Gastroesophageal sphincter (tissue), 4 donors: ENCODE results near the gene KIAA2012. TPM values are rescaled to one million over a fixed set of nuclear protein-coding genes. Genes with fewer than 3 reads are reported as not detected.

Experiments
- ATAC-seq: fragments of 150-250 bp; one replicate; pipeline ENCODE4 v1.9.1; 2016; ENCODE audit warnings: mild to moderate bottlenecking, moderate library complexity
- H3K27ac ChIP-seq, 4 donors: fragments of 200-600 bp; sonication (generic) in 3 of 4; 1 replicate in 3 of 4; 2 replicates in 1 of 4; pipeline ENCODE4 v1.5.1; 2016 to 2019
- H3K27me3 ChIP-seq: fragments of 200-600 bp; sonication (generic); one replicate; pipeline ENCODE4 v1.5.1; 2019
- H3K36me3 ChIP-seq, 2 donors: fragments of 200-600 bp; sonication (generic); one replicate each; pipeline ENCODE4 v1.5.1; 2019; ENCODE audit warnings: control low read depth in 1 of 2
- H3K4me1 ChIP-seq, 3 donors: fragments of 200-600 bp; sonication (generic); 1 replicate in 2 of 3; 2 replicates in 1 of 3; pipeline ENCODE4 v1.5.1; 2016 to 2019; ENCODE audit warnings: control low read depth in 2 of 3
- H3K4me3 ChIP-seq, 2 donors: fragments of 200-600 bp; sonication (generic); one replicate each; pipeline ENCODE4 v1.5.1; 2019; ENCODE audit warnings: mild to moderate bottlenecking in 1 of 2, moderate library complexity in 1 of 2
- H3K9me3 ChIP-seq, 3 donors: fragments of 200-600 bp; sonication (generic); one replicate each; pipeline ENCODE4 v1.5.1; 2017 to 2019; ENCODE audit warnings: control low read depth in 2 of 3
- EP300 ChIP-seq: sonication (generic); formaldehyde crosslinking; IDR thresholded peaks from one replicate; pipeline ENCODE4 v1.6.1; 2017; ENCODE audit warnings: antibody characterized with exemption, mild to moderate bottlenecking
- POLR2A ChIP-seq, 2 donors: fragments of 450-650 bp; IDR thresholded peaks; one replicate each; pipeline ENCODE4 v1.6.1; 2017; ENCODE audit warnings: antibody characterized with exemption in 2 of 2, mild to moderate bottlenecking in 2 of 2, moderate library complexity in 1 of 2
- POLR2AphosphoS5 ChIP-seq: sonication (generic); formaldehyde crosslinking; IDR thresholded peaks from one replicate; pipeline ENCODE4 v1.6.1; 2017; ENCODE audit warnings: antibody characterized with exemption
- WGBS, 2 donors: methylation state at CpG; one replicate each; pipeline ENCODE4 v1.1.5; 2018; ENCODE audit warnings: low coverage in 1 of 2; 5-methylcytosine and 5-hydroxymethylcytosine counted together
- total RNA-seq, 4 donors: library from RNA; depleted of rRNA; stranded (reverse); fragments of >200 nt; gene quantifications; one replicate each; pipeline ENCODE4 v1.1.0, GENCODE V29; 2016
- TF ChIP-seq, protein P1 (sequence below), 4 experiments: fragments of 200-600 bp in 2 of 4; fragments of 450-650 bp in 2 of 4; sonication (generic) in 1 of 4; IDR thresholded peaks; one replicate each; pipeline ENCODE4 v1.5.1; 2017 to 2019; ENCODE audit warnings: antibody characterized with exemption in 4 of 4, mild to moderate bottlenecking in 2 of 4, moderate library complexity in 2 of 4

The KIAA2012 gene
- total RNA-seq, 4 donors from 2014 or later = not detected

DNA sequence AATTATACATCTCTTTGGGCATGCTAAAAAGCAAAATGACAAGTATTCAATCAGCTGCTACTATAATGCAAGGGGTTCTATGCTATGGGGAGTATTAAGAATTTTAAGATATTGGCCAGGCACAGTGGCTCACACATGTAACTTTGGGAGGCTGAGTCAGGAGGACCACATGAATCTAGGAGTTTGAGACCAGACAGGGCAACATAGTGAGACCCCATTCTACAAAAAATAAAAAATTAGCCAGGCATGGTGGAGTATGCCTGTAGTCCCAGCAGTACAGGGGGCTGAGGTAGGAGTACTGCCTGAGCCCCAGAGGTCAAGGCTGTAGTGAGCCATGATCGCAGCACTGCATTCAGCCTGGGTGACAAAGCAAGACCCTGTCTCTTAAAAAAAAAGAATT, 5.5 kb upstream of the KIAA2012 start:
- H3K9me3 ChIP-seq = no peaks in the 10 kb centered on the region
- ATAC-seq = no peak
- H3K4me1 ChIP-seq = peaks cover 0 to 21% (median 6%) of the 10 kb centered on the region in 3 donors
- no peak overlapping the region for H3K27ac ChIP-seq
- 92 to 100% methylated on average over 1 of the region's 1 CpG for WGBS, 2 donors
- no peak overlapping the region for H3K4me3 ChIP-seq
- H3K36me3 ChIP-seq = no peaks in the 10 kb centered on the region
- TF ChIP-seq POLR2A (IDR thresholded peaks at IDR 0.05) (no peak), POLR2AphosphoS5 (no peak), EP300 (no peak)
- TF ChIP-seq, protein P1, sequence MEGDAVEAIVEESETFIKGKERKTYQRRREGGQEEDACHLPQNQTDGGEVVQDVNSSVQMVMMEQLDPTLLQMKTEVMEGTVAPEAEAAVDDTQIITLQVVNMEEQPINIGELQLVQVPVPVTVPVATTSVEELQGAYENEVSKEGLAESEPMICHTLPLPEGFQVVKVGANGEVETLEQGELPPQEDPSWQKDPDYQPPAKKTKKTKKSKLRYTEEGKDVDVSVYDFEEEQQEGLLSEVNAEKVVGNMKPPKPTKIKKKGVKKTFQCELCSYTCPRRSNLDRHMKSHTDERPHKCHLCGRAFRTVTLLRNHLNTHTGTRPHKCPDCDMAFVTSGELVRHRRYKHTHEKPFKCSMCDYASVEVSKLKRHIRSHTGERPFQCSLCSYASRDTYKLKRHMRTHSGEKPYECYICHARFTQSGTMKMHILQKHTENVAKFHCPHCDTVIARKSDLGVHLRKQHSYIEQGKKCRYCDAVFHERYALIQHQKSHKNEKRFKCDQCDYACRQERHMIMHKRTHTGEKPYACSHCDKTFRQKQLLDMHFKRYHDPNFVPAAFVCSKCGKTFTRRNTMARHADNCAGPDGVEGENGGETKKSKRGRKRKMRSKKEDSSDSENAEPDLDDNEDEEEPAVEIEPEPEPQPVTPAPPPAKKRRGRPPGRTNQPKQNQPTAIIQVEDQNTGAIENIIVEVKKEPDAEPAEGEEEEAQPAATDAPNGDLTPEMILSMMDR (IDR thresholded peaks at IDR 0.05) = no peak
- H3K27me3 ChIP-seq = no peaks in the 10 kb centered on the region

GRCh38 chr2:202069170-202070067, 3.6 kb upstream of the KIAA2012 start:
- H3K4me3 ChIP-seq = no peak overlapping the region
- H3K36me3 ChIP-seq = no peaks in the 10 kb centered on the region
- no peaks in the 10 kb centered on the region for H3K27me3 ChIP-seq
- no peak for ATAC-seq
- peaks cover 0 to 9% (median 1%) of the 10 kb centered on the region in 3 donors for H3K4me1 ChIP-seq
- WGBS, 2 donors = 57 to 68% methylated on average over 7 to 11 of the region's 11 CpGs
- H3K9me3 ChIP-seq = no peaks in the 10 kb centered on the region
- no peak overlapping the region for H3K27ac ChIP-seq
- TF ChIP-seq POLR2A (IDR thresholded peaks at IDR 0.05) (no peak), POLR2AphosphoS5 (no peak), EP300 (no peak)
- TF ChIP-seq, protein P1 (IDR thresholded peaks at IDR 0.05) = no peak

DNA sequence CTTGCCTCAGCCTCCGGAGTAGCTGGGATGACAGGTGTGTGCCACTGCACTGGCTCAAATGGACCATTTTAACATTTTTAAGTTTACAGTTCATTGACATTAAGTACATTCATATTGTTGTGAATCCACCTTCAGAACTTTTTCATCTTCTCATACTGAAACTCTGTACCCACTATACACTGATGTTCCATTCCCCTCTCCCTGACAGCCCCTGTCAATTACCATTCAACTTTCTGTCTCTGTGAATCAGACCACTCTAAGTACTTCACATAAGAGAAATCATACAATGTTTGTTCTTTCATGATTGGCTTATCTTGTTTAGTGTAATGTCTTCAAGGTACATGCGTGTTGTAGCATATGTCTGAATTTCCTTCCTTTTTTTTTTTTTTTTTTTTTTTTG, 1.9 kb upstream of the KIAA2012 start:
- no peak for ATAC-seq
- TF ChIP-seq POLR2AphosphoS5 (no peak), EP300 (no peak), POLR2A (IDR thresholded peaks at IDR 0.05) (no peak)
- TF ChIP-seq, protein P1 (IDR thresholded peaks at IDR 0.05) = no peak
- no peaks in the 10 kb centered on the region for H3K27me3 ChIP-seq
- WGBS, 2 donors = 98 to 100% methylated on average over 2 of the region's 2 CpGs
- no peaks in the 10 kb centered on the region for H3K4me1 ChIP-seq
- no peak overlapping the region for H3K4me3 ChIP-seq
- H3K27ac ChIP-seq = no peak overlapping the region
- no peaks in the 10 kb centered on the region for H3K9me3 ChIP-seq
- H3K36me3 ChIP-seq = no peaks in the 10 kb centered on the region

GRCh38 chr2:202072226-202072625, 829 bp upstream of the KIAA2012 start:
- no peaks in the 10 kb centered on the region for H3K4me1 ChIP-seq
- no peak for ATAC-seq
- WGBS, 2 donors = 53 to 83% methylated on average over 2 of the region's 2 CpGs
- no peak overlapping the region for H3K4me3 ChIP-seq
- no peaks in the 10 kb centered on the region for H3K9me3 ChIP-seq
- H3K27ac ChIP-seq = no peak overlapping the region
- H3K27me3 ChIP-seq = no peaks in the 10 kb centered on the region
- TF ChIP-seq EP300 = no peak
- TF ChIP-seq, protein P1 (IDR thresholded peaks at IDR 0.05) = no peak
- no peak for TF ChIP-seq POLR2A (IDR thresholded peaks at IDR 0.05)
- no peak for TF ChIP-seq POLR2AphosphoS5
- H3K36me3 ChIP-seq = no peaks in the 10 kb centered on the region

- 88 to 92% methylated on average over 2 of the region's 2 CpGs for WGBS, 2 donors
- no peak for ATAC-seq
- Histone ChIP-seq H3K4me1 (no peaks in the 10 kb centered on the region), H3K27ac (no peak overlapping the region), H3K9me3 (no peaks in the 10 kb centered on the region), H3K27me3 (no peaks in the 10 kb centered on the region), H3K36me3 (no peaks in the 10 kb centered on the region), H3K4me3 (no peak overlapping the region)
- TF ChIP-seq, protein P1 (IDR thresholded peaks at IDR 0.05) = no peak
- TF ChIP-seq EP300 = no peak
- TF ChIP-seq POLR2A (IDR thresholded peaks at IDR 0.05) = no peak
- TF ChIP-seq POLR2AphosphoS5 = no peak
Observed at GRCh38 chr2:202074324-202074723, 1.3 kb downstream of the KIAA2012 start.
